SK-N-DZ (cell line): ENCODE measurements around the gene EPB41L5.
"Not testable (repeated sequence)": the region's sequence is repeated elsewhere in the genome, so short reads cannot be mapped to it uniquely, and the experiment has no call there.

Experiments used
- DNase-seq: peaks from one replicate; pipeline ENCODE4 v3.0.0-alpha.2; 2015; ENCODE audit warnings: low spot score

The EPB41L5 gene

GRCh38 chr2:120029672-120030640 lies 17.1 kb downstream of the EPB41L5 start:
- no peak for DNase-seq

DNA sequence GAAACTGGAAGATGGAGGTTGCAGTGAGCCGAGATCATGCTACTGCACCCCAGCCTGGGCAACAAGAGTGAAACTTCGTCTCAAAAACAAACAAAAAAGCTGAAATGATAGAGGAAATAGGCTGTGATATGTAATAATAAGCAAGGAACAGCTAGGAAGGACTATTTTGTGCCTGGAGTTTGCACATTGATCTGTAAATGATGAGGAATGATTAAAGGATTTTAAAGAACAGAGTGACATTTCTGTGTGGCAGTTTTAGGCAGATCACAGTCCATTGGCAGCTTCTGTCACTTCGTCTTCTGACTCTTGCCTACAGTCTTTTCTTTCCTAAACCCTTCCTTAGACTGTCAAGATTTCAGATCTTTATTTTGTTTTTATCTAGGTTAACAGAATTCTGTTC lies 19.4 kb downstream of the EPB41L5 start:
- no peak for DNase-seq

DNA sequence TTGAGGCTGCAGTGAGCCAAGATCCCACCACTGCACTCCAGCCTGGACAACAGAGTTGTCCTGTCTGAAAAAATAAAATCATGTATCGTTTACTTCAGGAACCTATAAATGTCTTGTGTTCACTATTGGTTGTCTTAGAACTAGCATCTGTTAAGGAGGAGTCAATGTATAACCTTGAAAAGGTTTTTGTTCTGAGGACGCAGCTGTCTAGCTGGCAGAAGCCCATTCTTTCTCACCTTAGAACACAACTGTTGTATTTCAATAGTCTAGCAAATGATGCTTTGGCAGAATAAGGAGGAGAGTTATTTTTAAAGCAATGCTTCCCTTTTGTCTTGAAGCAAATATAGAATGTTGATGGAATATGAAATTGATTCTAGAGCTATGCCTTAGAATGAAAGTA lies 21.1 kb downstream of the EPB41L5 start:
- no peak for DNase-seq

GRCh38 chr2:120034621-120035020 lies 21.7 kb downstream of the EPB41L5 start:
- no peak for DNase-seq

DNA sequence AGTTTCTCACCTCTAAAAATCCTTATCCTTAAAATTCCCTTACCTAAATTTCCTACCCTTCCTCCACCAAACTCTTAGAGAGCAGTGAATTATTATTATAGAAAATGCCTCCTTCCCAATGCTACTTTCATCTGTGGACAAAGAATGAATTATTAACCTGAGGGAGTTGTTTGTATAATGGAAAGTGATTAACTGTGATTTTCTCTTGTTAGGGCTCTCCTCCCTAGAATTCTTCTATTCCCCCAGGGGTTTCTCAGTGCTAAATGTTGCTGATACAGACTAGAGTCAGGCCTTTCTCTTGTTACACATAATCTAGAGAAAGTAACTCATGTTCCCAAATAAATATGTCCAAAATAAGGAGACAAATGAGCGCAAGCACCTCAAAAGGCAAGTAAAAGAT lies 23.3 kb downstream of the EPB41L5 start:
- no peak for DNase-seq

- no peak for DNase-seq
These were observed 25.2 kb downstream of the EPB41L5 start for GRCh38 chr2:120037995-120038541.

- DNase-seq = no peak
These were observed 29.5 kb downstream of the EPB41L5 start for GRCh38 chr2:120042359-120042758.

- DNase-seq = no peak
These were observed 31.5 kb downstream of the EPB41L5 start for GRCh38 chr2:120044336-120044735.

- DNase-seq = not testable (repeated sequence)
These were observed 32.9 kb downstream of the EPB41L5 start for GRCh38 chr2:120045775-120046174.

GRCh38 chr2:120046252-120046651 lies 33.4 kb downstream of the EPB41L5 start:
- not testable (repeated sequence) for DNase-seq

GRCh38 chr2:120052597-120052996 lies 39.7 kb downstream of the EPB41L5 start:
- DNase-seq = no peak

- no peak for DNase-seq
These were observed 41.0 kb downstream of the EPB41L5 start for GRCh38 chr2:120053891-120054290.

DNA sequence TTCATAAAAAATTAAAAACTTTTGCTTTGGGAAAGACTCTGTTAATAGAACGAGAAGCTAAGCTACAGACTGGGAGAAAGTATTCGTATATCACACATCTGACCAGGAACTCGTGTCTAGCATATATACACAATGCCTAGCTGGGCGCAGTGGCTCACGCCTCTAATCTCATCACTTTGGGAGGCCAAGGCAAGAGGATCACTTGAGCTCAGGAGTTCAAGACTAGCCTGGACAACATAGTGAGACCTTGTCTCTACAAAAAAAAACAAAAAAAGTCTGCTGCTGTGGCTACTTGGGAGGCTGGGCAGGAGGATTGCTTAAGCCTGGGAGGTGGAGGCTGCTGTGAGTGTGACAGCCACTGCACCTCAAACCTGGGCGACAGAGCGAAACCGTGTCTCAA lies 46.6 kb downstream of the EPB41L5 start:
- DNase-seq = no peak

- DNase-seq = no peak
These were observed 47.3 kb downstream of the EPB41L5 start for GRCh38 chr2:120060088-120060623.

GRCh38 chr2:120064664-120065063 lies 51.8 kb downstream of the EPB41L5 start:
- no peak for DNase-seq

DNA sequence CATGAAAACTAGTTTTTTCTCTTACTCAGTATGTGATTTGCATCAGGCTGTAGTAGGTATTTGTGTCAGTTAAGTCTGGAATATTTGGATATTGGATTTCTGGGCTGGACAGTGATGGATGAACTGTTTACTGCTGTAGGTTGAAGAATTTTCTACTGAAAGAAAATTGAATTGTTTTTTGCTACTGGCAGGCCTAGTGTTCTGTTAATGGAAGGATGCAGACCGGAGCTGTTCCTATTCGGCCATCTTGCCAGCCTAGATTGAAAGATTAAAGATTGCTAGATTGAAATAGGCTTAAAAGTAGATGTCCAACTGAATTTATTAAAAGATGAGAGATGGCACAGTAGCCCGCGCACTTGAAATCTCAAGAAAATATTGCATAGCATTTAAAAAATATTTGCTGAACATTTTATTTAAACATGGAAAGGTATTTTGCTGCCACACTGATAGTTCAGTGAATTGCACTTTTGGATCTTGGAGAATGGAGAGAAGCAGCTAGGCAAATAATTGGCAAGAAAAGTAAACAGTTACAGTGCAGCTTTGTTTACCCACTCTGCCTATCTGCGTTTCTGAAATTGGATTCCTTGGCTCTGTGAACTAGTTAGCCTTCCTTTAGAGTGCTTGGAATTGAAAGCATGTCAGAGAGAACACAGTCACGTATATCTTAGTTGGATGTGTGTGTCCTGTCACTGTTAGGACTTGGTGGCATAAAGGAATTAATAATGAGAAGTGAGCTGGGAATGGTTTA lies 54.1 kb downstream of the EPB41L5 start:
- peak; percentile 10 for DNase-seq

DNA sequence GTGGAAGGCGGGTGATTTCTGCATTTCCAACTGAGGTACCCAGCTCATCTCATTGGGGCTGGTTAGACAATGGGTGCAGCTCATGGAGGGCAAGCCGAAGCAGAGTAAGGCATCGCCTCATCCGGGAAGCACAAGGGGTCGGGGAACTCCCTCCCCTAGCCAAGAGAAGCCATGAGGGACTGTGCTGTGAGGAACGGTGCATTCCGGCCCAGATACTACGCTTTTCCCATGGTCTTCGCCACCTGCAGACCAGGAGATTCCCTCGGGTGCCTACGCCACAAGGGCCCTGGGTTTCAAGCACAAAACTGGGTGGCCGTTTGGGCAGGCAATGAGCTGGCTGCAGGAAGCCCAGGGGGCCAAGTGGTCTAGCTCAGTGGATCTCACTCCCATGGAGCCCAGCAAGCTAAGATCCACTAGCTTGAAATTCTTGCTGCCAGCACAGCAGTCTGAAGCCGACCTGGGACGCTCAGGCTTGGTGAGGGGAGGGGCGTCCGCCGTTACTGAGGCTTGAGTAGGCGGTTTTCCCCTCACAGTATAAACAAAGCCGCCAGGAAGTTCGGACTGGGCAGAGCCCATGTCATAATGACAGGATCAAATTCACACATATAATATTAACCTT lies 55.3 kb downstream of the EPB41L5 start:
- not testable (repeated sequence) for DNase-seq

GRCh38 chr2:120075545-120075944 lies 62.7 kb downstream of the EPB41L5 start:
- no peak for DNase-seq

GRCh38 chr2:120077896-120078295 lies 65.0 kb downstream of the EPB41L5 start:
- DNase-seq = no peak

DNA sequence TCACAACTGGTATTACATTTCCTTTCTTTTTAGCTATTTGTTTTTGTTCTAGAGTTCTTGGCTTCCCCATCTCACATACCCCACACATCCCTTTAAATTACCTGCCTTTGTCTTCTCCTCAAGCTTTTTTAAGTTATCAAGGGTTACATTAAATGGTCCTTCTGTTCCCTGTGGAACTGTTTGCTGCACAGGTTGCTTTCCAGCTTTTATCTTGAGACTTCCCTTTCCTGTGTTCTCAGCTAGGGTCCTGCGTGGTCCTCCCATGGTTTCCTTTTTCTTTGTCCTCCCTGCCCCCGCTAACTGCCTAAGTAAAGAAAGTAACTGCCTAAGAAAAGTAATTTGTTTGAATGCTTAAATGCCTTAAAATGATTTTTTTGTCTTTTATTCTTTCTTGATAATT lies 66.8 kb downstream of the EPB41L5 start:
- DNase-seq = no peak

DNA sequence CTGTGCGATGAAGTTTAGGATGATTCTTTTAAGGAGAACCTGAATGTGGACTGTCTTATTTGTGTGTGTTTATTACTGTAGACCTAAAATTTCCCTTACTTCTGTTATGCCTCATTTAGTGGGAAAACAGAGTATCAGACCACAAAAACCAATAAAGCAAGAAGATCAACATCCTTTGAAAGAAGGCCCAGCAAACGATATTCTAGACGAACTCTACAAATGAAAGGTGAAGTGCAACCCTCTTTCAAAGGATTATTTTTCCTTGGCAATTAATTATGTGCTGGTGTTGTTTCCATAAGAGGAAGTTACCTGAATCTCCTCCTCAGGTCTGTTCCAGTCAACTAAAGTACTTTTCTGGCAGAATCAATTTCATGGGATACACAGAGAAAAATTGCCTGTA lies 78.6 kb downstream of the EPB41L5 start:
- no peak for DNase-seq

GRCh38 chr2:120094795-120095194 lies 81.9 kb downstream of the EPB41L5 start:
- DNase-seq = no peak
